CMK (cell line): ENCODE results near the gene FARS2.
A peak's percentile ranks its signal among the peaks of the same experiment; 100 is the strongest.

Source experiments
- DNase-seq: peaks from one replicate; pipeline ENCODE4 v3.0.0-alpha.2; 2010; ENCODE audit warnings: low read depth

FARS2 gene

GRCh38 chr6:5249451-5250122 lies 11.7 kb upstream of the FARS2 start:
- DNase-seq: no peak

GRCh38 chr6:5250451-5250850 lies 10.9 kb upstream of the FARS2 start:
- no peak for DNase-seq

- no peak for DNase-seq
Measured at GRCh38 chr6:5250911-5251310, 10.4 kb upstream of the FARS2 start.

GRCh38 chr6:5256952-5257351 lies 4.4 kb upstream of the FARS2 start:
- DNase-seq: no peak

GRCh38 chr6:5257400-5257799 lies 3.9 kb upstream of the FARS2 start:
- DNase-seq: no peak

- DNase-seq: no peak
Measured at GRCh38 chr6:5259428-5259827, 1.9 kb upstream of the FARS2 start.

- DNase-seq: peak; percentile 40
Measured at GRCh38 chr6:5260111-5260620, 1.1 kb upstream of the FARS2 start.

GRCh38 chr6:5261545-5262109 lies 314 bp downstream of the FARS2 start:
- no peak for DNase-seq

GRCh38 chr6:5266423-5266822 lies 5.1 kb downstream of the FARS2 start:
- DNase-seq: no peak

GRCh38 chr6:5270093-5270680 lies 8.9 kb downstream of the FARS2 start:
- DNase-seq: no peak

- no peak for DNase-seq
Measured at GRCh38 chr6:5271926-5272325, 10.6 kb downstream of the FARS2 start.

GRCh38 chr6:5274231-5274630 lies 12.9 kb downstream of the FARS2 start:
- no peak for DNase-seq

- DNase-seq: no peak
Measured at GRCh38 chr6:5275497-5275896, 14.2 kb downstream of the FARS2 start.

- no peak for DNase-seq
Measured at GRCh38 chr6:5276581-5276980, 15.3 kb downstream of the FARS2 start.

GRCh38 chr6:5277589-5277988 lies 16.3 kb downstream of the FARS2 start:
- no peak for DNase-seq

GRCh38 chr6:5278047-5278446 lies 16.7 kb downstream of the FARS2 start:
- DNase-seq: no peak

GRCh38 chr6:5278565-5279120 lies 17.3 kb downstream of the FARS2 start:
- no peak for DNase-seq

GRCh38 chr6:5279891-5280338 lies 18.6 kb downstream of the FARS2 start:
- DNase-seq: no peak

GRCh38 chr6:5280920-5281319 lies 19.6 kb downstream of the FARS2 start:
- DNase-seq: no peak

- DNase-seq: peak; percentile 47
Measured at GRCh38 chr6:5282191-5282623, 20.9 kb downstream of the FARS2 start.

GRCh38 chr6:5285081-5285480 lies 23.8 kb downstream of the FARS2 start:
- no peak for DNase-seq

GRCh38 chr6:5285526-5285925 lies 24.2 kb downstream of the FARS2 start:
- DNase-seq: no peak

- DNase-seq: no peak
Measured at GRCh38 chr6:5286780-5287179, 25.5 kb downstream of the FARS2 start.
